H1 (cell line): Measurements from ENCODE around the gene PAQR4. TPM values are rescaled to one million over a fixed set of nuclear protein-coding genes. Genes with fewer than 3 reads are reported as not detected.

Source experiments
- CTCF ChIA-PET: fragments of 300-600 bp; sonication (Branson Sonifier 250); formaldehyde crosslinking; loops from one replicate; lab custom pipeline; 2021; ENCODE audit not compliant: partially characterized antibody; lab: Charles Lee
- POLR2A ChIA-PET: fragments of 300-600 bp; sonication (Branson Sonifier 250); formaldehyde crosslinking; loops from one replicate; lab custom pipeline; 2021; ENCODE audit warnings: inconsistent platforms; ENCODE audit not compliant: partially characterized antibody; lab: Charles Lee
- DNase-seq, 2 experiments: peaks; one replicate each; pipeline versions ENCODE4 v3.0.0 to v3.0.0-alpha.2; 2010 to 2022; ENCODE audit warnings: low spot score in 2 of 2, low read depth in 1 of 2, mixed read lengths in 1 of 2
- FAIRE-seq: peaks from 2 replicates; lab custom pipeline; 2011; peaks lifted over from hg19 to GRCh38; lab: Jason Lieb, UNC
- H2AFZ ChIP-seq: 2 replicates; pipeline ENCODE4 v1.8.1; 2012; ENCODE audit warnings: low read length, inconsistent platforms
- H2AK5ac ChIP-seq: 2 replicates; pipeline ENCODE4 v1.6.1; 2013; ENCODE audit warnings: low read depth, low read length
- H2BK120ac ChIP-seq: replicated peaks from 2 replicates; pipeline ENCODE3; 2013; ENCODE audit warnings: low read depth, low read length, inconsistent platforms
- H2BK12ac ChIP-seq: 2 replicates; pipeline ENCODE4 v1.6.1; 2013; ENCODE audit warnings: low read depth, low read length
- H2BK15ac ChIP-seq: 2 replicates; pipeline ENCODE4 v1.6.1; 2013; ENCODE audit warnings: low read length
- H2BK20ac ChIP-seq: 2 replicates; pipeline ENCODE4 v1.6.1; 2013; ENCODE audit warnings: low read length
- H2BK5ac ChIP-seq: 2 replicates; pipeline ENCODE4 v1.6.1; 2013; ENCODE audit warnings: low read depth, low read length
- H3K14ac ChIP-seq: 2 replicates; pipeline ENCODE4 v1.6.1; 2013; ENCODE audit warnings: inconsistent platforms; ENCODE audit not compliant: insufficient read length
- H3K18ac ChIP-seq: 2 replicates; pipeline ENCODE4 v1.6.1; 2013; ENCODE audit warnings: low read length; ENCODE audit errors: extremely low read depth
- H3K23ac ChIP-seq: 2 replicates; pipeline ENCODE4 v1.6.1; 2013; ENCODE audit warnings: inconsistent platforms; ENCODE audit not compliant: insufficient read length
- H3K23me2 ChIP-seq: 2 replicates; pipeline ENCODE4 v1.6.1; 2013; ENCODE audit warnings: low read depth, low read length
- H3K27ac ChIP-seq: 2 replicates; pipeline ENCODE4 v1.6.1; 2011; ENCODE audit warnings: low read depth, low read length, inconsistent platforms
- H3K27me3 ChIP-seq, 4 experiments: replicated peaks in 1 of 4; 1 replicate in 1 of 4; 2 replicates in 3 of 4; pipeline versions ENCODE4 v1.6.1 to v1.8.1; 2011 to 2013; ENCODE audit warnings: low read length in 3 of 4, mild to moderate bottlenecking in 3 of 4, inconsistent platforms in 2 of 4, mixed read lengths in 2 of 4, moderate library complexity in 1 of 4; ENCODE audit not compliant: control insufficient read depth in 3 of 4, insufficient read depth in 3 of 4; ENCODE audit errors: extremely low read depth in 1 of 4
- H3K36me3 ChIP-seq, 4 experiments: 2 replicates each; pipeline versions ENCODE4 v1.6.1 to v1.8.1; 2011 to 2013; ENCODE audit warnings: mild to moderate bottlenecking in 4 of 4, low read length in 3 of 4, moderate library complexity in 2 of 4, control low read depth in 1 of 4, inconsistent platforms in 1 of 4; ENCODE audit not compliant: insufficient read depth in 4 of 4, control insufficient read depth in 2 of 4
- H3K4ac ChIP-seq: replicated peaks from 2 replicates; pipeline ENCODE3; 2013; ENCODE audit warnings: low read length, low read depth, mixed read lengths, inconsistent platforms; ENCODE audit not compliant: insufficient read length
- H3K4me1 ChIP-seq, 4 experiments: replicated peaks in 1 of 4; 1 replicate in 1 of 4; 2 replicates in 3 of 4; pipeline versions ENCODE4 v1.6.1 to v1.8.1; 2011 to 2013; ENCODE audit warnings: low read length in 3 of 4, inconsistent platforms in 2 of 4, mixed read lengths in 1 of 4; ENCODE audit not compliant: insufficient read depth in 4 of 4, control insufficient read depth in 3 of 4
- H3K4me2 ChIP-seq, 2 experiments: 2 replicates each; pipeline versions ENCODE4 v1.6.1 to v1.8.1; 2011 to 2013; ENCODE audit warnings: low read depth in 2 of 2, low read length in 2 of 2, control low read depth in 1 of 2, inconsistent platforms in 1 of 2, mild to moderate bottlenecking in 1 of 2; ENCODE audit not compliant: insufficient read depth in 1 of 2
- H3K4me3 ChIP-seq, 4 experiments: fragments of 200-600, 300-600 bp in 1 of 4; sonication (generic), shearing (Covaris generic), sonication (Bioruptor Twin) in 1 of 4; 2 replicates each; pipeline versions ENCODE4 v1.5.1 to v1.8.1; 2011 to 2016; ENCODE audit warnings: low read length in 4 of 4, low read depth in 3 of 4, control low read depth in 2 of 4, inconsistent platforms in 2 of 4, mild to moderate bottlenecking in 2 of 4, mixed read lengths in 1 of 4, moderate library complexity in 1 of 4; ENCODE audit not compliant: insufficient read depth in 2 of 4; ENCODE audit errors: extremely low read depth in 1 of 4
- H3K56ac ChIP-seq: replicated peaks from 2 replicates; pipeline ENCODE3; 2013; ENCODE audit warnings: low read depth, mild to moderate bottlenecking, mixed read lengths, low read length, inconsistent platforms; ENCODE audit not compliant: insufficient read length
- H3K79me1 ChIP-seq: 2 replicates; pipeline ENCODE4 v1.6.1; 2013; ENCODE audit warnings: low read depth, low read length, control low read depth
- H3K79me2 ChIP-seq, 2 experiments: 2 replicates each; pipeline versions ENCODE4 v1.6.1 to v1.8.1; 2012 to 2013; ENCODE audit warnings: low read length in 2 of 2, mild to moderate bottlenecking in 2 of 2, inconsistent platforms in 1 of 2; ENCODE audit not compliant: insufficient read depth in 2 of 2, control insufficient read depth in 1 of 2
- H3K9ac ChIP-seq, 4 experiments: replicated peaks in 1 of 4; 1 replicate in 1 of 4; 2 replicates in 3 of 4; pipeline versions ENCODE4 v1.6.1 to v1.8.1; 2011 to 2013; ENCODE audit warnings: low read depth in 3 of 4, low read length in 3 of 4, control low read depth in 2 of 4, mild to moderate bottlenecking in 2 of 4, moderate library complexity in 2 of 4, inconsistent platforms in 1 of 4; ENCODE audit errors: extremely low read depth in 1 of 4
- H3K9me3 ChIP-seq, 2 experiments: 2 replicates each; pipeline versions ENCODE4 v1.6.1 to v1.8.1; 2012 to 2013; ENCODE audit warnings: mild to moderate bottlenecking in 2 of 2, moderate library complexity in 2 of 2, control low read depth in 1 of 2, inconsistent platforms in 1 of 2, low read depth in 1 of 2, low read length in 1 of 2, mixed read lengths in 1 of 2; ENCODE audit not compliant: insufficient read depth in 2 of 2
- H4K20me1 ChIP-seq, 2 experiments: replicated peaks in 1 of 2; 2 replicates each; pipeline versions ENCODE3 to v1.8.1; 2011 to 2013; ENCODE audit warnings: inconsistent platforms in 2 of 2, low read length in 2 of 2, mild to moderate bottlenecking in 1 of 2; ENCODE audit not compliant: insufficient read depth in 2 of 2, control insufficient read depth in 1 of 2
- H4K5ac ChIP-seq: 2 replicates; pipeline ENCODE4 v1.6.1; 2013; ENCODE audit warnings: low read length, low read depth, mixed read lengths, inconsistent platforms; ENCODE audit not compliant: insufficient read length
- H4K8ac ChIP-seq: 2 replicates; pipeline ENCODE4 v1.8.0; 2013; ENCODE audit warnings: mild to moderate bottlenecking, moderate library complexity, low read length, inconsistent platforms; ENCODE audit not compliant: insufficient read depth; ENCODE audit errors: extremely low read depth
- H4K91ac ChIP-seq: replicated peaks from 2 replicates; pipeline ENCODE3; 2013; ENCODE audit warnings: low read length, mixed read lengths, inconsistent platforms; ENCODE audit not compliant: insufficient read length
- TEAD4 ChIP-seq: IDR thresholded peaks from 2 replicates; pipeline ENCODE4 v1.6.1; 2012; ENCODE audit warnings: low read depth, low read length, inconsistent platforms, mixed read lengths
- WGBS, 2 experiments: shearing (Covaris generic) in 1 of 2; methylation state at CpG; one replicate each; pipeline versions ENCODE4 v1.1.6 to v1.1.7; 2013 to 2015; ENCODE audit warnings: low lambda C conversion rate in 2 of 2, mixed read lengths in 2 of 2, inconsistent platforms in 1 of 2, low coverage in 1 of 2, missing lambda C conversion rate in 1 of 2; ENCODE audit not compliant: insufficient replicate concordance in 2 of 2, insufficient coverage in 1 of 2, insufficient read length in 1 of 2; ENCODE audit errors: extremely low coverage in 1 of 2, missing lambda C conversion rate in 1 of 2; 5-methylcytosine and 5-hydroxymethylcytosine counted together
- polyA plus RNA-seq, 7 experiments: library from polyadenylated mRNA; depleted of rRNA in 3 of 7; stranded (reverse) in 5 of 7; unstranded in 2 of 7; fragments of >200 nt in 5 of 7; fragments of 200-250 nt in 2 of 7; gene quantifications; 1 replicate in 5 of 7; 2 replicates in 1 of 7; 4 replicates in 1 of 7; pipeline versions ENCODE4 v1.2.1 to v1.2.3, GENCODE V29; 2011 to 2013; ENCODE audit warnings: missing spikeins in 2 of 7, mixed read lengths in 2 of 7
- total RNA-seq: library from RNA; stranded (reverse); fragmentation: NEBNext Ultra II Directional; extraction: Animal tissue kit (Norgen Biotek cat#: 25700); gene quantifications from 2 replicates; pipeline ENCODE4 v1.2.1, GENCODE V29; 2021

Gene PAQR4
- total and polyA plus RNA-seq, 2 of the 8 experiments (the other 6 are each of a cell fraction or from before 2014, with no cell fraction given) = 28.2 to 34.6 TPM

DNA sequence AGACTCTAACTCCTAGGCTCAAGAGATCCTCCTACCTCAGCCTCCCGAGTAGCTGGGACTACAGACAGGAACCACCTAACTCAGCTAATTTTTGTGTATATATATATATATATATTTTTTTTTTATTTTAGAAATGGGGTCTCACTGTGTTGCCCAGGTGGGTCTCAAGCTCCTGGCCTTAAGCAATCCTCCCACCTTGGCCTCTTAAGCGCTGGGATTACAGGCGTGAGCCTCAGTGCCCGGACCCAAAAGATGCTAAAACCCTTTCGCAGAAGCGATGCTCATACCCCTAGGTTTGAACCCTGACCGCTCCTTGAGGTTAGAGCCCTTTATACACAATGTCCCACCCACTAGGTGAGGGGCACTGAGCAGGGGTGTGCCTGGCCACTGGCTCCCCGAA, 41.4 kb downstream of the PAQR4 start:
- Histone ChIP-seq H3K79me2 (peaks cover 0 to 14% of the 10 kb centered on the region in 2 experiments; a peak in 1 of 4 replicates), H3K14ac (no peak overlapping the region), H3K56ac (no peak overlapping the region), H3K9ac (no peak overlapping the region), H2BK20ac (peak overlapping the region; percentile 88), H3K27ac (0 out of 2 replicates have a peak overlapping the region, but pooled peaks have one; percentile 4), H3K36me3 (peaks cover 0 to 16% (median 6%) of the 10 kb centered on the region in 4 experiments; a peak in 5 of 8 replicates), H4K20me1 (peaks cover 8 to 19% of the 10 kb centered on the region in 2 experiments), H2BK12ac (peak overlapping the region; percentile 97), H3K9me3 (no peaks in the 10 kb centered on the region), H2BK5ac (peak overlapping the region; percentile 97), H2AK5ac (peak overlapping the region; percentile 54), H3K23me2 (peaks cover 24% of the 10 kb centered on the region), H4K91ac (peak overlapping the region; percentile 99), H3K18ac (peak overlapping the region; percentile 93), H3K4me3 (peak overlapping the region in 2 of 4 experiments; percentile 52; a peak in 3 of 8 replicates), H4K8ac (no peak overlapping the region), H3K4me2 (peak overlapping the region; percentile 84 to 88; a peak in 3 of 4 replicates), H2BK120ac (peak overlapping the region; percentile 98), H3K23ac (no peak overlapping the region), H3K27me3 (no peaks in the 10 kb centered on the region; a peak in 1 of 7 replicates), H3K4ac (peak overlapping the region; percentile 99), H3K4me1 (peaks cover 20 to 77% (median 64%) of the 10 kb centered on the region in 4 experiments), H4K5ac (peak overlapping the region; percentile 24), H2BK15ac (peak overlapping the region; percentile 98; the same call in 1 of the 2 replicates), H2AFZ (no peak overlapping the region), H3K79me1 (peaks cover 5% of the 10 kb centered on the region; the same call in 1 of the 2 replicates)
- CTCF ChIA-PET = interaction anchor here (0.7 to 17.3 kb wide), 7 partner anchors 9 to 70 kb away, joined by 3 to 639 read pairs (median 4); partner anchors contain the start of genes BICDL2, CLDN6, HCFC1R1 and THOC6
- TF ChIP-seq TEAD4 = no peak
- DNase-seq = no peak
- POLR2A ChIA-PET = interaction anchor here (0.9 to 35.7 kb wide), 14 partner anchors 10 to 479 kb away, joined by 3 to 1808 read pairs (median 14); partner anchors contain the start of genes BICDL2, CEMP1, CLDN6 and CLDN9
- FAIRE-seq = no peak
- 89% methylated on average over 8 of the region's 8 CpGs; no CpG with 5 or more reads in 1 of the 2 experiments for WGBS, 2 experiments
